CD4-positive, alpha-beta T cell (primary cell): ENCODE data around the gene SEPTIN1. TPM values are rescaled to one million over a fixed set of nuclear protein-coding genes. Genes with fewer than 3 reads are reported as not detected.

Experiments
- ATAC-seq: fragments of 200-7000 bp; cut with Tn5 transposase; one replicate; pipeline ENCODE4 v1.10.0; 2022; ENCODE audit warnings: mild to moderate bottlenecking; ENCODE audit not compliant: poor library complexity
- CTCF ChIA-PET: fragments of 350-600 bp; sonication (Branson Sonifier 250); formaldehyde crosslinking; loops from one replicate; lab custom pipeline; 2021; ENCODE audit warnings: antibody characterized with exemption, inconsistent platforms; lab: Charles Lee
- POLR2A ChIA-PET: fragments of 350-600 bp; sonication (Branson Sonifier 250); formaldehyde crosslinking; loops from one replicate; lab custom pipeline; 2021; ENCODE audit warnings: antibody characterized with exemption, inconsistent platforms; lab: Charles Lee
- DNase-seq, 14 experiments: peaks; one replicate each; pipeline ENCODE4 v3.0.0-alpha.2; 2013 to 2020; ENCODE audit warnings: mixed read lengths in 2 of 14
- H3K27ac ChIP-seq, 2 donors: one replicate each; pipeline versions ENCODE4 v1.5.1 to v1.7.0; 2013; ENCODE audit warnings: low read length in 2 of 2, low read depth in 1 of 2, mild to moderate bottlenecking in 1 of 2
- H3K27me3 ChIP-seq, 2 experiments: 1 replicate in 1 of 2; 2 replicates in 1 of 2; pipeline versions ENCODE4 v1.6.1 to v1.7.0; 2013; ENCODE audit warnings: low read length in 2 of 2, control low read depth in 1 of 2, mild to moderate bottlenecking in 1 of 2, moderate library complexity in 1 of 2; ENCODE audit not compliant: insufficient read depth in 2 of 2, control insufficient read depth in 1 of 2
- H3K36me3 ChIP-seq: one replicate; pipeline ENCODE4 v1.6.1; 2013; ENCODE audit warnings: low read length, control low read depth; ENCODE audit not compliant: insufficient read depth
- H3K4me1 ChIP-seq: one replicate; pipeline ENCODE4 v1.6.1; 2013; ENCODE audit warnings: low read length, control low read depth; ENCODE audit not compliant: insufficient read depth
- H3K4me3 ChIP-seq: one replicate; pipeline ENCODE4 v1.5.1; 2013; ENCODE audit warnings: mild to moderate bottlenecking, low read length, moderate library complexity
- H3K9me3 ChIP-seq, 2 experiments: 1 replicate in 1 of 2; 2 replicates in 1 of 2; pipeline versions ENCODE4 v1.6.1 to v1.7.0; 2013; ENCODE audit warnings: low read length in 2 of 2, mild to moderate bottlenecking in 2 of 2, control low read depth in 1 of 2, moderate library complexity in 1 of 2; ENCODE audit not compliant: control insufficient read depth in 1 of 2, insufficient read depth in 1 of 2
- H3K27ac Mint-ChIP-seq: one replicate; pipeline ENCODE4 v1.8.0; 2020; ENCODE audit warnings: mixed read lengths
- H3K27me3 Mint-ChIP-seq: one replicate; pipeline ENCODE4 v1.8.0; 2021; ENCODE audit warnings: mixed read lengths
- H3K36me3 Mint-ChIP-seq: one replicate; pipeline ENCODE4 v1.8.0; 2021; ENCODE audit warnings: low read depth, mixed read lengths
- H3K4me1 Mint-ChIP-seq: one replicate; pipeline ENCODE4 v1.8.0; 2021; ENCODE audit warnings: low read depth, mixed read lengths
- H3K4me3 Mint-ChIP-seq: one replicate; pipeline ENCODE4 v1.8.0; 2020; ENCODE audit warnings: mild to moderate bottlenecking, mixed read lengths
- H3K9me3 Mint-ChIP-seq: one replicate; pipeline ENCODE4 v1.8.0; 2020; ENCODE audit warnings: mixed read lengths
- intact Hi-C, 2 experiments: fragments of 100-400 bp; cut with DNase I in 1 of 2; cut with micrococcal nuclease in 1 of 2; formaldehyde crosslinking; loops; one replicate each; pipeline versions ENCODE4 v1.15.1 to v1.9.0; 2023 to 2025; cut with DNase I, micrococcal nuclease
- total RNA-seq, 174 experiments: library from RNA in 2 of 174; stranded (reverse) in 2 of 174; gene quantifications; one replicate each; pipeline ENCODE4 v1.2.3 and lab custom pipeline; 2021 to 2026
- TF ChIP-seq, protein P1 (sequence below): fragments of 200-600 bp; IDR thresholded peaks from one replicate; pipeline ENCODE4 v1.8.0; 2022; ENCODE audit warnings: antibody characterized with exemption, mild to moderate bottlenecking

The SEPTIN1 gene
- total RNA-seq, 2 experiments from 2014 or later = 161 to 163 TPM

DNA sequence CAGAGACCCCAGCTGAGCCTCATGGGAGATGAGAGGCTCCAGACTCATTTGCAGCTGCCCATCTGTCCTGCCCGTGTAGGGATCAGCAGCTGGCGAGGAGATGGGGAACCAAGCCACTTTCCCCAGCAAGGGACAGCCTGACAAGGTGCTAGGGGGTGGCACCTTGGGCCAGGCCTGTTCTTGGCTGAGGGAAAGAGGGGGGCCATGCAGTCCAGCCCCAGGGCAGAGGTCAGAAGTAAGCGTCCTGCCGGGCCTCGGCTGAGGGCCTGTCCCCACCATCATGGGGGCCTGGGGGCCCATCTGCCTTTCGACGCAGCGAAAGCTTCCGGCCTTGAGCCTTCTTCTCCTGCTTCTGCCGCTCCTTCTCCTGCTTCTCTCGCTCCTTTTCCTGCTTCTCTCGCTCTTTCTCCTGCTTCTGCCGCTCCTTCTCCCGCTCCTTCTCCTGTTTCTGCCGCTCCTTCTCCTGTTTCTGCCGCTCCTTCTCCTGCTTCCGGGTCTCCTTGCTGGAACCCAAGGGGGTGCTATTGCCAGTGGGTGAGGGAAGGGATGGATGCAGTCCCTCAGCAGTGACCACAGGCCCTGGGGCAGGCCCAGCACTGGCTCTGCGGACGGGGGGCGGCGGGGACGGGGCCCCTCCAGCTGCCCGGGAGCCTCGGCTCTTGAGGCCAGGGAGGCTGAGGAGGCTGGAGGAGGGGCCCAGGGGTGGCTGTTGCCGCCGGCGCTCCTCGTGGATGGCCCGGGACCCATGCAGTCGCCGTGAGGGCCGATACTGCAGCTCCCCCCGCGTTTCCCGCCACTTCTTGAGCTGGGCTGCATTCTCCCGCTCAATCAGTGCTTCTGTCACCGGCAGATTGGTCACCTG lies 24.4 kb downstream of the SEPTIN1 start:
- CTCF ChIA-PET = no interaction called here
- no peaks in the 10 kb centered on the region for H3K9me3 Mint-ChIP-seq
- H3K27ac Mint-ChIP-seq = peak overlapping the region; percentile 89
- POLR2A ChIA-PET = interaction anchor here (2.0 to 3.4 kb wide), 2 partner anchors 12 to 23 kb away, joined by 10 to 15 read pairs; partner anchors contain the start of gene TBC1D10B
- peaks cover 67% of the 10 kb centered on the region for H3K36me3 Mint-ChIP-seq
- ATAC-seq (no peak), DNase-seq (no peak)
- Histone ChIP-seq H3K9me3 (no peaks in the 10 kb centered on the region), H3K36me3 (peaks cover 41% of the 10 kb centered on the region), H3K27me3 (no peaks in the 10 kb centered on the region), H3K4me1 (peaks cover 34% of the 10 kb centered on the region), H3K4me3 (no peak overlapping the region), H3K27ac (no peak overlapping the region)
- peaks cover 27% of the 10 kb centered on the region for H3K4me1 Mint-ChIP-seq
- TF ChIP-seq, protein P1, sequence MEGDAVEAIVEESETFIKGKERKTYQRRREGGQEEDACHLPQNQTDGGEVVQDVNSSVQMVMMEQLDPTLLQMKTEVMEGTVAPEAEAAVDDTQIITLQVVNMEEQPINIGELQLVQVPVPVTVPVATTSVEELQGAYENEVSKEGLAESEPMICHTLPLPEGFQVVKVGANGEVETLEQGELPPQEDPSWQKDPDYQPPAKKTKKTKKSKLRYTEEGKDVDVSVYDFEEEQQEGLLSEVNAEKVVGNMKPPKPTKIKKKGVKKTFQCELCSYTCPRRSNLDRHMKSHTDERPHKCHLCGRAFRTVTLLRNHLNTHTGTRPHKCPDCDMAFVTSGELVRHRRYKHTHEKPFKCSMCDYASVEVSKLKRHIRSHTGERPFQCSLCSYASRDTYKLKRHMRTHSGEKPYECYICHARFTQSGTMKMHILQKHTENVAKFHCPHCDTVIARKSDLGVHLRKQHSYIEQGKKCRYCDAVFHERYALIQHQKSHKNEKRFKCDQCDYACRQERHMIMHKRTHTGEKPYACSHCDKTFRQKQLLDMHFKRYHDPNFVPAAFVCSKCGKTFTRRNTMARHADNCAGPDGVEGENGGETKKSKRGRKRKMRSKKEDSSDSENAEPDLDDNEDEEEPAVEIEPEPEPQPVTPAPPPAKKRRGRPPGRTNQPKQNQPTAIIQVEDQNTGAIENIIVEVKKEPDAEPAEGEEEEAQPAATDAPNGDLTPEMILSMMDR = no peak
- H3K27me3 Mint-ChIP-seq = no peaks in the 10 kb centered on the region
- intact Hi-C loops = loop anchor here (5.0 to 10.0 kb wide), 2 partner anchors 47 to 199 kb away; partner anchors contain the start of genes ZNF771 (in 2 of the 2) and ZNF764 (in 1 of the 2)
- no peak overlapping the region for H3K4me3 Mint-ChIP-seq

DNA sequence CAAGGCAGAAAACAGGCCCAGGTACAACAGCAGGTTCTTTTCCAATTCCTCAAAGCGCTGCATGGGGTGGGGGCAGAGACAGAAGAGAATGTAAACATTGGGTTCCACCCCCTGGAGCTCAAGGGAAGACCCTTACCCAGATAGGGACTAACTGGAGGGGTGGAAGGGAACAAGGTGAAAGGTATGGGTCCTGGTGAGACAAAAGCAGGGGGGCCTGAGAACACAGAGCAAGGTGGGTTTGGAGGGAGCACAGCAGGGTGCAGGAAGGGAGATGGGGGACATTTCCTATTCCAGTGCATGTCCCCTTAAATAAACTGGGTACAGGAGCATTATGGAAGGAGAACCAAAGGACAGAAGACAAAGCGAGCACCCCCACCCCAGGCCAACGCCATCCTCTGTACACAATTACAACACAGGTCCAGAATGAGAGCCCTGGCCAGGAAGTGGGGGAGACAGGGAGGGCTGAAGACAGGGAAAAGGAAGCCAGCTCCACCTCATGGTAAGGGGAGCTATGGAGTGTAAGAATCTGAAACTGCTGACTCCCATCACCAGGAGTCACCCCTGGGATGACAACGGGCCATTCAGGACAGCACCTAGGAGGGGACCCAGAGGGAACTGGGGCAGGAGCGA lies 25.2 kb downstream of the SEPTIN1 start:
- no peaks in the 10 kb centered on the region for H3K27me3 Mint-ChIP-seq
- Histone ChIP-seq H3K4me3 (no peak overlapping the region), H3K27me3 (no peaks in the 10 kb centered on the region), H3K27ac (peak overlapping the region; percentile 92 to 99), H3K9me3 (no peaks in the 10 kb centered on the region), H3K36me3 (peaks cover 43% of the 10 kb centered on the region), H3K4me1 (peaks cover 35% of the 10 kb centered on the region)
- TF ChIP-seq, protein P1 = no peak
- DNase-seq (no peak), ATAC-seq (no peak)
- intact Hi-C loops = loop anchor here (5.0 to 10.0 kb wide), 2 partner anchors 48 to 200 kb away; partner anchors contain the start of genes ZNF771 (in 2 of the 2) and ZNF764 (in 1 of the 2)
- POLR2A ChIA-PET = interaction anchor here (0.9 to 4.6 kb wide), 7 partner anchors 12 to 292 kb away, joined by 4 to 17 read pairs (median 5); partner anchors contain the start of genes ALDOA and TBC1D10B
- peaks cover 67% of the 10 kb centered on the region for H3K36me3 Mint-ChIP-seq
- CTCF ChIA-PET = interaction anchor here (0.9 kb wide), 1 partner anchor 10 kb away, joined by 3 read pairs; no protein-coding TSS in a partner anchor
- H3K27ac Mint-ChIP-seq = peak overlapping the region; percentile 89
- peaks cover 25% of the 10 kb centered on the region for H3K4me1 Mint-ChIP-seq
- H3K4me3 Mint-ChIP-seq = peak overlapping the region; percentile 62
- no peaks in the 10 kb centered on the region for H3K9me3 Mint-ChIP-seq

- CTCF ChIA-PET = interaction anchor here (0.9 kb wide), 1 partner anchor 10 kb away, joined by 3 read pairs; no protein-coding TSS in a partner anchor
- Mint-ChIP-seq H3K27me3 (no peaks in the 10 kb centered on the region), H3K27ac (peak overlapping the region; percentile 89), H3K4me3 (peak overlapping the region; percentile 91), H3K36me3 (peaks cover 73% of the 10 kb centered on the region), H3K9me3 (no peaks in the 10 kb centered on the region), H3K4me1 (peaks cover 24% of the 10 kb centered on the region)
- peaks cover 35% of the 10 kb centered on the region for H3K4me1 ChIP-seq
- peaks cover 47% of the 10 kb centered on the region for H3K36me3 ChIP-seq
- POLR2A ChIA-PET = interaction anchor here (0.9 to 4.6 kb wide), 7 partner anchors 12 to 291 kb away, joined by 3 to 17 read pairs (median 5); partner anchors contain the start of gene ALDOA
- TF ChIP-seq, protein P1 = no peak
- intact Hi-C loops = loop anchor here (5.0 to 10.0 kb wide), 2 partner anchors 48 to 201 kb away; partner anchors contain the start of genes ZNF771 (in 2 of the 2) and ZNF764 (in 1 of the 2)
- H3K27ac ChIP-seq = peak overlapping the region; percentile 92 to 99
- DNase-seq (peak in 2 of 14 experiments; percentile 31 to 39), ATAC-seq (no peak)
- no peaks in the 10 kb centered on the region for H3K9me3 ChIP-seq
- no peaks in the 10 kb centered on the region for H3K27me3 ChIP-seq
- H3K4me3 ChIP-seq = no peak overlapping the region
Observed at GRCh38 chr16:30356401-30357084, 25.8 kb downstream of the SEPTIN1 start.
